ENCODE measurements around the gene MAFF.

- no peak for TF ChIP-seq CTCF (IDR thresholded peaks at IDR 0.05; ENCODE audit: insufficient read depth, low read length)
- no peak for TF ChIP-seq REST (IDR thresholded peaks at IDR 0.05; ENCODE audit: insufficient replicate concordance, low read depth)
- no peak for TF ChIP-seq GABPA (IDR thresholded peaks at IDR 0.05; ENCODE audit: low read depth)
- no peak for TF ChIP-seq POLR2AphosphoS5 (IDR thresholded peaks at IDR 0.05; ENCODE audit: low read depth)
Observed at GRCh38 chr22:38203090-38203810, 1.5 kb downstream of the MAFF start.
